Ovary (tissue), 10 donors: ENCODE results near the gene POLL. TPM values are rescaled to one million over a fixed set of nuclear protein-coding genes. Genes with fewer than 3 reads are reported as not detected.
A peak's percentile ranks its signal among the peaks of the same experiment; 100 is the strongest.
"Not testable (repeated sequence)": the region's sequence is repeated elsewhere in the genome, so short reads cannot be mapped to it uniquely, and the experiment has no call there.

Experiments
- DNase-seq, 5 donors: peaks; one replicate each; pipeline ENCODE4 v3.0.0-alpha.2; 2019 to 2020
- H3K27ac ChIP-seq, 2 donors: fragments of 200-600 bp; one replicate each; pipeline versions ENCODE4 v1.5.1 to v1.8.0; 2019 to 2022
- H3K27me3 ChIP-seq: fragments of 200-600 bp; one replicate; pipeline ENCODE4 v1.8.0; 2022
- H3K36me3 ChIP-seq: fragments of 200-600 bp; sonication (generic); one replicate; pipeline ENCODE4 v1.5.1; 2019
- H3K4me1 ChIP-seq: one replicate; pipeline ENCODE4 v1.8.1; 2013; ENCODE audit warnings: mild to moderate bottlenecking, moderate library complexity; ENCODE audit not compliant: insufficient read depth
- H3K4me3 ChIP-seq: fragments of 200-600 bp; sonication (generic); one replicate; pipeline ENCODE4 v1.5.1; 2017
- H3K9me3 ChIP-seq, 2 donors: fragments of 200-600 bp in 1 of 2; sonication (generic) in 1 of 2; one replicate each; pipeline versions ENCODE4 v1.5.1 to v1.8.1; 2013 to 2019; ENCODE audit warnings: mild to moderate bottlenecking in 1 of 2, moderate library complexity in 1 of 2
- CTCF ChIP-seq, 3 donors: fragments of 450-650 bp in 2 of 3; fragments of 200-600 bp in 1 of 3; IDR thresholded peaks; one replicate each; pipeline versions ENCODE4 v1.5.1 to v1.8.0; 2016 to 2022; ENCODE audit warnings: antibody characterized with exemption in 3 of 3, mild to moderate bottlenecking in 1 of 3
- EP300 ChIP-seq: sonication (generic); formaldehyde crosslinking; IDR thresholded peaks from one replicate; pipeline ENCODE4 v1.6.1; 2017; ENCODE audit warnings: antibody characterized with exemption
- POLR2A ChIP-seq: fragments of 450-650 bp; IDR thresholded peaks from one replicate; pipeline ENCODE4 v1.6.1; 2017; ENCODE audit warnings: antibody characterized with exemption, mild to moderate bottlenecking, moderate library complexity
- WGBS, 3 donors: extraction: QIAGEN DNeasy Blood & Tissue Kit in 1 of 3; methylation state at CpG; one replicate each; pipeline versions ENCODE4 v1.1.5 to v1.1.7; 2013 to 2017; 5-methylcytosine and 5-hydroxymethylcytosine counted together
- intact Hi-C, 4 donors: fragments of 100-400 bp; cut with DNase I; formaldehyde crosslinking; loops; one replicate each; pipeline versions ENCODE4 v1.11.0 to v1.15.1; 2022 to 2023
- long read RNA-seq, 3 donors: library from polyadenylated mRNA in 2 of 3; unstranded in 2 of 3; transcript quantifications; one replicate each; pipeline ENCODE4 v2.0.0 and lab custom pipeline, GENCODE V29; 2021 to 2026
- polyA plus RNA-seq, 2 donors: library from polyadenylated mRNA; stranded (reverse); fragments of 200-250 nt in 1 of 2; fragments of 350-450 nt in 1 of 2; fragmentation: Illumina TruSeq in 1 of 2; extraction: RNeasy Lipid Tissue Mini Kit (QIAGEN cat#74804) in 1 of 2; gene quantifications; one replicate each; pipeline ENCODE4 v1.2.3, GENCODE V29; 2013 to 2014
- total RNA-seq, 7 donors: library from RNA; depleted of rRNA in 2 of 7; stranded (reverse); fragments of >200 nt in 2 of 7; fragmentation: NEBNext Ultra II Directional in 3 of 7; extraction: Animal tissue kit (Norgen Biotek cat#: 25700) in 3 of 7; gene quantifications; one replicate each; pipeline versions ENCODE4 v1.1.0 to v1.2.4, GENCODE V29; 2016 to 2023
- donor health status: DM: no; HTN: no; CAD: no; lungs with moderate emphysema.
- donor health status: DM: no; HTN: no; CAD: no.
- donor health status: Bipolar disorder and iron deficiency.
- donor health status: DM: yes; HTN: yes; CAD: no.
- donor health status: DM: no; HTN: no; CAD: no.
- donor health status: DM: yes; HTN: yes; CAD: no.

Gene POLL
- total RNA-seq = 10 to 100 TPM; 21.9 to 33.8 (median 31.0) TPM
- polyA plus RNA-seq = 10 to 100 TPM; 17.3 to 31.9 TPM
- long read RNA-seq, donor 1, transcript POLL-205 (8 exons, 2,360 nt) = major isoform, 5 of 208 reads
- long read RNA-seq, donor 1, partial matches to known transcripts = 24 of 208 reads
- long read RNA-seq, donor 1, other reads (novel, unspliced or antisense) = 169 of 208 reads
- long read RNA-seq, donor 2, partial matches to known transcripts = 21 of 148 reads
- long read RNA-seq, donor 2, other reads (novel, unspliced or antisense) = 124 of 148 reads
- long read RNA-seq, donor 3, partial matches to known transcripts = 8 of 45 reads
- long read RNA-seq, donor 3, other reads (novel, unspliced or antisense) = 30 of 45 reads

DNA sequence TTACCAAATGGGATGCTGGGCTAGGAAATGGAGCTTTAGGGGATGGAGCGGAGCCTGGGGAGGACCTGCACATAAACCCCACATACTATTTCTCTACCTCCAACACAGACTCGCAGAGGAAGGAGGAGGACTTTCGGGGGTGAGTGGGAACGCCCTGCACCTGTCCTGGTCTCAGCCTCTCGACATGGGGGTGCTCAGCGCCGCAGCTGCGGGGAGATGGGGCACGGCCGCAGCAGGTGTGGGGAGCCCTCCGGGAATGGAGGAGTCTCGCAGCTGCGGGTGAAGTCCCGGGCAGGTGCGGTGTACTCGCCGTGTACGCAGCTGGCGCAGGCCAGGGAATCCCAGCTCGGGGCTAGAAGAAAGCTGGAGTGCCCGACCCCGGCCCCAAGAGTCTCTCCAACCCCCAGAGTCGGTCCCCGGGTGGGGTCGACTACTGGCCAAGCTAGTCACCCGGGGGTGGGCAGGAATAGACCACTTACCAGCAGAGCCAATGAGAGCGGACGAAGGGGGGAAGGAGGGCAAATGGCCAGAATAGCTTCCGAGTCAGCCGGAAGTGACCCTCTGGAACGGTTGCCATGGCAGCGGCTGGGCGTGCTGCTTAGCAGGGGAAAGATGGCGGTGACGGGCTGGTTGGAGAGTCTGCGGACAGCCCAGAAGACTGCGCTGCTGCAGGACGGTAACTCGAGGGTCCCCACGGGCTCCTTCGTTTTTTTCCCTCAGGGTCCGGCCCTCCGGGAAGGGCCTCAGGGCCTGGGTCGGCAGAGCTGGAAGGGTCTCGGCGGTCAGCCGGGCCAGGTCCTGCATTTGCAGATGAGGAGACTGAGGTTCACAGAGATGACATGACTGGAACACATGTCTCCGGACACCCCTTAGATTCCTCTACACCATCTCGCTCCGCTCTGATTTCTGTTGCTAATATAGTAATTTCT, at the start of gene POLL, which contains the start of gene DPCD:
Gene POLL (minus strand): TSS at position 533 of the 929 bp plus-strand sequence. CDS start 897 bp downstream, outside the sequence.
Gene DPCD (plus strand): TSS at position 597 of the 929 bp plus-strand sequence. CDS start 16 bp downstream, at position 613.
- DNase-seq = peak; percentile 96 to 99 (median 98)
- H3K36me3 ChIP-seq = no peaks in the 10 kb centered on the region
- no peaks in the 10 kb centered on the region for H3K27me3 ChIP-seq
- H3K4me3 ChIP-seq = peak within 1 kb of the TSS; percentile 56
- no peaks in the 10 kb centered on the region for H3K9me3 ChIP-seq
- H3K4me1 ChIP-seq = peaks cover 15% of the 10 kb centered on the region
- TF ChIP-seq POLR2A (peak; percentile 27), CTCF (IDR thresholded peaks at IDR 0.05) (no peak), EP300 (no peak)
- H3K27ac ChIP-seq = no peak within 1 kb of the TSS
- WGBS, 3 donors = 0 to 1% (median 1%) methylated on average over 50 of the region's 50 CpGs
- intact Hi-C loops = no loop called here

DNA sequence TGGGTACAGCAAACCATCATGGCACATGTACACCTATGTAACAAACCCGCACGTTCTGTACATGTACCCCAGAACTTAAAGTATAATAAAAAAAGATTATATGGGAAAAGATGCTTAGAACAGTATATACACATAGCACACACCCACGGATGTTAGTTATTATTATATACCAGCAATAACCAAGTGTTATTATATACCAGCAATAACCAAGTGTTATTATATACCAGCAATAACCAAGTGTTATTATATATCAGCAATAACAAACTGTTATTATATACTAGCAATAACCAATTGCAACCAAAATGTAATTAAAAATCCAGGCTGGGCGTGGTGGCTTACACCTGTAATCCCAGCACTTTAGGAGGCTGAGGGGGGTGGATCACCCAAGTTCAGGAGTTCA, 45.5 kb upstream of the POLL start:
- not testable (repeated sequence) for H3K36me3 ChIP-seq, H3K27ac ChIP-seq, H3K4me3 ChIP-seq, H3K9me3 ChIP-seq, DNase-seq, H3K4me1 ChIP-seq, H3K27me3 ChIP-seq
- 95 to 99% (median 97%) methylated on average over 4 of the region's 4 CpGs for WGBS, 3 donors
- intact Hi-C loops = loop anchor here in 1 of 4 donors (5.0 kb wide), 1 partner anchor 371 kb away; no protein-coding TSS in a partner anchor

- TF ChIP-seq EP300 (no peak), CTCF (IDR thresholded peaks at IDR 0.05) (no peak), POLR2A (no peak)
- Histone ChIP-seq H3K4me1 (no peaks in the 10 kb centered on the region), H3K4me3 (no peak overlapping the region), H3K27me3 (no peaks in the 10 kb centered on the region), H3K9me3 (no peaks in the 10 kb centered on the region), H3K27ac (no peak overlapping the region), H3K36me3 (no peaks in the 10 kb centered on the region)
- WGBS, 3 donors = 58 to 67% (median 60%) methylated on average over 8 of the region's 8 CpGs
- peak in 1 of 5 donors; percentile 3 for DNase-seq
- intact Hi-C loops = loop anchor here in 1 of 4 donors (5.0 kb wide), 1 partner anchor 370 kb away; no protein-coding TSS in a partner anchor
These were observed 43.9 kb upstream of the POLL start for GRCh38 chr10:101631821-101632475.

- WGBS, 3 donors = 94 to 100% (median 98%) methylated on average over 1 of the region's 1 CpG
- no peak for DNase-seq
- Histone ChIP-seq H3K4me3 (no peak overlapping the region), H3K27ac (no peak overlapping the region), H3K9me3 (no peaks in the 10 kb centered on the region), H3K36me3 (no peaks in the 10 kb centered on the region), H3K27me3 (no peaks in the 10 kb centered on the region), H3K4me1 (no peaks in the 10 kb centered on the region)
- TF ChIP-seq EP300 (no peak), CTCF (IDR thresholded peaks at IDR 0.05) (no peak), POLR2A (no peak)
- intact Hi-C loops = loop anchor here in 1 of 4 donors (5.0 kb wide), 1 partner anchor 368 kb away; no protein-coding TSS in a partner anchor
These were observed 42.5 kb upstream of the POLL start for GRCh38 chr10:101630633-101630920.
